H1 (cell line): Measurements from ENCODE around the gene SLC25A5. TPM values are rescaled to one million over a fixed set of nuclear protein-coding genes. Genes with fewer than 3 reads are reported as not detected.

Experiments used
- CHD7 ChIP-seq: fragments of 300-600 bp; sonication (generic); IDR thresholded peaks from 2 replicates; pipeline ENCODE4 v1.7.1; 2012; ENCODE audit warnings: low read length, moderate library complexity, mild to moderate bottlenecking, inconsistent platforms; ENCODE audit not compliant: insufficient replicate concordance
- EP300 ChIP-seq, 2 experiments: IDR thresholded peaks; 1 replicate in 1 of 2; 2 replicates in 1 of 2; pipeline ENCODE4 v1.6.1; 2011 to 2012; ENCODE audit warnings: low read depth in 2 of 2, low read length in 2 of 2, mild to moderate bottlenecking in 2 of 2, borderline replicate concordance in 1 of 2, inconsistent platforms in 1 of 2, moderate library complexity in 1 of 2
- HDAC6 ChIP-seq: IDR thresholded peaks from one replicate; pipeline ENCODE4 v1.7.1; 2012; ENCODE audit warnings: low read depth, mild to moderate bottlenecking, inconsistent platforms, low read length, moderate library complexity
- KDM1A ChIP-seq: fragments of 200-600, 300-600 bp; sonication (generic); IDR thresholded peaks from 2 replicates; pipeline ENCODE4 v1.7.1; 2016; ENCODE audit warnings: mild to moderate bottlenecking, low read length, borderline replicate concordance
- KDM4A ChIP-seq: IDR thresholded peaks from one replicate; pipeline ENCODE4 v1.7.1; 2012; ENCODE audit warnings: low read depth, mild to moderate bottlenecking, moderate library complexity, low read length, inconsistent platforms; ENCODE audit not compliant: severe bottlenecking
- NRF1 ChIP-seq: IDR thresholded peaks from 2 replicates; pipeline ENCODE4 v1.6.1; 2011; ENCODE audit warnings: mild to moderate bottlenecking, low read depth, low read length, improper control_type of control experiment
- POLR2A ChIP-seq, 2 experiments: IDR thresholded peaks; 1 replicate in 1 of 2; 2 replicates in 1 of 2; pipeline ENCODE4 v1.6.1; 2011; ENCODE audit warnings: low read depth in 2 of 2, low read length in 2 of 2, mild to moderate bottlenecking in 2 of 2; ENCODE audit errors: control extremely low read depth in 1 of 2
- SIRT6 ChIP-seq: IDR thresholded peaks from one replicate; pipeline ENCODE4 v1.7.1; 2012; ENCODE audit warnings: low read length, inconsistent platforms
- SRF ChIP-seq: IDR thresholded peaks from 2 replicates; pipeline ENCODE4 v1.6.1; 2011; ENCODE audit warnings: mild to moderate bottlenecking, low read depth, low read length, moderate library complexity
- TEAD4 ChIP-seq: IDR thresholded peaks from 2 replicates; pipeline ENCODE4 v1.6.1; 2012; ENCODE audit warnings: low read depth, low read length, inconsistent platforms, mixed read lengths
- polyA plus RNA-seq, 7 experiments: library from polyadenylated mRNA; depleted of rRNA in 3 of 7; stranded (reverse) in 5 of 7; unstranded in 2 of 7; fragments of >200 nt in 5 of 7; fragments of 200-250 nt in 2 of 7; gene quantifications; 1 replicate in 5 of 7; 2 replicates in 1 of 7; 4 replicates in 1 of 7; pipeline versions ENCODE4 v1.2.1 to v1.2.3, GENCODE V29; 2011 to 2013; ENCODE audit warnings: missing spikeins in 2 of 7, mixed read lengths in 2 of 7
- total RNA-seq: library from RNA; stranded (reverse); fragmentation: NEBNext Ultra II Directional; extraction: Animal tissue kit (Norgen Biotek cat#: 25700); gene quantifications from 2 replicates; pipeline ENCODE4 v1.2.1, GENCODE V29; 2021

Gene SLC25A5
- total and polyA plus RNA-seq, 2 of the 8 experiments (the other 6 are each of a cell fraction or from before 2014, with no cell fraction given): 512 to 727 TPM

GRCh38 chrX:119481323-119481801 is 13.1 kb downstream of the SLC25A5 start (continued):
- TF ChIP-seq CHD7 (no peak), POLR2A (IDR thresholded peaks at IDR 0.05; ENCODE audit: control extremely low read depth in 1 of 2, low read depth in 2 of 2, low read length in 2 of 2) (no peak), EP300 (IDR thresholded peaks at IDR 0.05; ENCODE audit: borderline replicate concordance in 1 of 2, low read depth in 2 of 2, low read length in 2 of 2) (no peak), KDM1A (no peak), SIRT6 (no peak), HDAC6 (no peak), SRF (no peak), NRF1 (no peak), TEAD4 (no peak), KDM4A (no peak)
